Neural cell (in vitro differentiated cells): Measurements from ENCODE around the gene EFCAB6. TPM values are rescaled to one million over a fixed set of nuclear protein-coding genes. Genes with fewer than 3 reads are reported as not detected.

Source experiments
- H2AFZ ChIP-seq: fragments of 200-600, 300-800 bp; sonication (generic), shearing (Covaris generic); 2 replicates; pipeline ENCODE4 v1.6.0; 2014; ENCODE audit warnings: low read depth, mild to moderate bottlenecking, antibody characterized with exemption, low read length, moderate library complexity
- H3F3A ChIP-seq: fragments of 200-600 bp; shearing (Covaris generic); 2 replicates; pipeline ENCODE4 v1.6.1; 2016; ENCODE audit warnings: mild to moderate bottlenecking, moderate library complexity, mixed read lengths, antibody characterized with exemption, low read length; ENCODE audit not compliant: insufficient read depth, poor library complexity, severe bottlenecking
- H3K27ac ChIP-seq: fragments of 200-600, 300-800 bp; sonication (generic), shearing (Covaris generic); 2 replicates; pipeline ENCODE4 v1.5.1; 2014; ENCODE audit warnings: mild to moderate bottlenecking, low read length, moderate library complexity
- H3K27me3 ChIP-seq: fragments of 300-800, 200-600 bp; sonication (generic), shearing (Covaris generic); 2 replicates; pipeline ENCODE4 v1.6.0; 2014; ENCODE audit warnings: mild to moderate bottlenecking, low read depth, low read length, moderate library complexity; ENCODE audit not compliant: insufficient read depth
- H3K36me3 ChIP-seq: fragments of 300-800, 200-600 bp; sonication (generic), shearing (Covaris generic); 2 replicates; pipeline ENCODE4 v1.5.1; 2014; ENCODE audit warnings: mild to moderate bottlenecking, antibody characterized with exemption, low read length, moderate library complexity; ENCODE audit not compliant: insufficient read depth
- H3K4me2 ChIP-seq: fragments of 300-800, 200-600 bp; sonication (generic), shearing (Covaris generic); 2 replicates; pipeline ENCODE4 v1.6.0; 2014; ENCODE audit warnings: mild to moderate bottlenecking, low read length
- H3K4me3 ChIP-seq: fragments of 300-800, 200-600 bp; sonication (generic), shearing (Covaris generic); 2 replicates; pipeline ENCODE4 v1.5.1; 2014; ENCODE audit warnings: mild to moderate bottlenecking, low read length, moderate library complexity
- H3K79me2 ChIP-seq: fragments of 200-600 bp; shearing (Covaris generic); replicated peaks from 2 replicates; pipeline ENCODE4 v1.6.0; 2014; ENCODE audit warnings: mild to moderate bottlenecking, low read length, moderate library complexity; ENCODE audit not compliant: insufficient read depth
- H3K9ac ChIP-seq: fragments of 300-800, 200-600 bp; sonication (generic), shearing (Covaris generic); 2 replicates; pipeline ENCODE4 v1.6.1; 2016; ENCODE audit warnings: mild to moderate bottlenecking, low read length, mixed read lengths
- H3K9me2 ChIP-seq: fragments of 200-600 bp; shearing (Covaris generic); 2 replicates; pipeline ENCODE4 v1.6.1; 2016; ENCODE audit warnings: mild to moderate bottlenecking, low read length, mixed read lengths; ENCODE audit not compliant: insufficient read depth
- H3K9me3 ChIP-seq: fragments of 200-600, 300-800 bp; sonication (generic), shearing (Covaris generic); 2 replicates; pipeline ENCODE4 v1.6.1; 2016; ENCODE audit warnings: mild to moderate bottlenecking, mixed run types, low read length, moderate library complexity, mixed read lengths
- H4K20me1 ChIP-seq: fragments of 200-600 bp; shearing (Covaris generic); 2 replicates; pipeline ENCODE4 v1.6.1; 2016; ENCODE audit warnings: mild to moderate bottlenecking, mixed run types; ENCODE audit not compliant: insufficient read depth
- EP300 ChIP-seq: fragments of 450-650 bp; conservative IDR thresholded peaks from 2 replicates; pipeline ENCODE4 v1.6.1; 2014; ENCODE audit warnings: antibody characterized with exemption, mild to moderate bottlenecking, moderate library complexity; ENCODE audit not compliant: poor library complexity, severe bottlenecking
- EZH2 ChIP-seq: fragments of 200-600, 300-800 bp; shearing (Covaris generic), sonication (generic); IDR thresholded peaks from 2 replicates; pipeline ENCODE4 v1.6.1; 2014; ENCODE audit warnings: antibody characterized with exemption, low read length, borderline replicate concordance, mild to moderate bottlenecking; ENCODE audit not compliant: insufficient read depth, poor library complexity, severe bottlenecking
- MXI1 ChIP-seq: fragments of 450-650 bp; conservative IDR thresholded peaks from 2 replicates; pipeline ENCODE4 v1.6.1; 2014; ENCODE audit warnings: antibody characterized with exemption, mild to moderate bottlenecking; ENCODE audit not compliant: poor library complexity, severe bottlenecking
- POLR2AphosphoS5 ChIP-seq: IDR thresholded peaks from 2 replicates; pipeline ENCODE4 v1.6.1; 2012
- RAD21 ChIP-seq: fragments of 450-650 bp; conservative IDR thresholded peaks from 2 replicates; pipeline ENCODE4 v1.6.1; 2014; ENCODE audit warnings: antibody characterized with exemption, mild to moderate bottlenecking, moderate library complexity
- SMC3 ChIP-seq: fragments of 450-650 bp; conservative IDR thresholded peaks from 2 replicates; pipeline ENCODE4 v1.6.1; 2014; ENCODE audit warnings: antibody characterized with exemption, mild to moderate bottlenecking, moderate library complexity; ENCODE audit not compliant: poor library complexity
- TAF1 ChIP-seq: IDR thresholded peaks from 2 replicates; pipeline ENCODE4 v1.6.1; 2012; ENCODE audit warnings: low read depth
- polyA plus RNA-seq: library from polyadenylated mRNA; depleted of rRNA; stranded (reverse); fragments of >200 nt; gene quantifications from 2 replicates; pipeline ENCODE4 v1.2.3, GENCODE V29; 2014
- TF ChIP-seq, protein P1 (sequence below): fragments of 450-650 bp; IDR thresholded peaks from 2 replicates; pipeline ENCODE4 v1.5.1; 2014; ENCODE audit warnings: antibody characterized with exemption, mild to moderate bottlenecking, moderate library complexity; ENCODE audit not compliant: poor library complexity, severe bottlenecking
- TF ChIP-seq, protein P2 (sequence below): IDR thresholded peaks from 2 replicates; pipeline ENCODE4 v1.6.1; 2012; ENCODE audit warnings: borderline replicate concordance

EFCAB6 gene
- polyA plus RNA-seq, 1 donor from 2014 or later: 1.4 TPM

DNA sequence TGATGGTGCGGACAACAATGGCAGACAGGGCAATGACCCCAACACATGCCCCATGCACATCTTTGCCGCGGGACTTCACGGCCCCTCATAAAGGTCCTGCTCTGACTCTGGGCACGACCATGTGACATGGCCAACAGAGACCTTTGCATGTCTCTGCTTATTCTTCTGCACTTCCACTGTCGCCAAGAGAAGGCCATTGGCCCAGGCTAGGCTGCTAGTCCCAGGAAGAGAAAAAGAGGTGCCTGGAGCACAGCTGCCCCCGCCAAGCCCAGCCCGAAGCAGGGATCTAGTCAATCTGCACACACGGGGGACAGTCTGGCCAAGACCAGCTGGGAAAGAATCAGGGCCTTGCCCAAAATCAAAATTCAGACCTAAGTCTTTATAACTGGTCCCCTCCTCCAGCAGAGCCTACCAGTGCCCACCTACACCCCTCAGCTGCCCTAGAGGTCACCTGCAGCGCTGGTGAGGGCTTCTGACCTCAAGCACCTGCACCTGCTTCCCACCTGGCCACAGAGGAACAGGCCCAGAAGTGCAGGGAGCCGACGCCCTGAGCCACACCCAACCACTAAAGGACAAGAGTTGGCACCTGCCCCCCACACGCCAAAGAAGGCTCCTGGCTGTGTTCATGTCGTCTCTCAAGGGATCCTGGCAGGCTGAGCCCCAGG is 42.1 kb upstream of the EFCAB6 start:
- Histone ChIP-seq H3K27me3 (no peaks in the 10 kb centered on the region), H2AFZ (no peak overlapping the region), H3F3A (no peaks in the 10 kb centered on the region), H4K20me1 (no peaks in the 10 kb centered on the region), H3K9ac (no peak overlapping the region), H3K9me2 (no peaks in the 10 kb centered on the region), H3K4me3 (no peak overlapping the region), H3K27ac (no peak overlapping the region), H3K9me3 (no peaks in the 10 kb centered on the region), H3K79me2 (peaks cover 5% of the 10 kb centered on the region), H3K4me2 (no peak overlapping the region), H3K36me3 (no peaks in the 10 kb centered on the region)
- no peak for TF ChIP-seq SMC3
- TF ChIP-seq, protein P1, sequence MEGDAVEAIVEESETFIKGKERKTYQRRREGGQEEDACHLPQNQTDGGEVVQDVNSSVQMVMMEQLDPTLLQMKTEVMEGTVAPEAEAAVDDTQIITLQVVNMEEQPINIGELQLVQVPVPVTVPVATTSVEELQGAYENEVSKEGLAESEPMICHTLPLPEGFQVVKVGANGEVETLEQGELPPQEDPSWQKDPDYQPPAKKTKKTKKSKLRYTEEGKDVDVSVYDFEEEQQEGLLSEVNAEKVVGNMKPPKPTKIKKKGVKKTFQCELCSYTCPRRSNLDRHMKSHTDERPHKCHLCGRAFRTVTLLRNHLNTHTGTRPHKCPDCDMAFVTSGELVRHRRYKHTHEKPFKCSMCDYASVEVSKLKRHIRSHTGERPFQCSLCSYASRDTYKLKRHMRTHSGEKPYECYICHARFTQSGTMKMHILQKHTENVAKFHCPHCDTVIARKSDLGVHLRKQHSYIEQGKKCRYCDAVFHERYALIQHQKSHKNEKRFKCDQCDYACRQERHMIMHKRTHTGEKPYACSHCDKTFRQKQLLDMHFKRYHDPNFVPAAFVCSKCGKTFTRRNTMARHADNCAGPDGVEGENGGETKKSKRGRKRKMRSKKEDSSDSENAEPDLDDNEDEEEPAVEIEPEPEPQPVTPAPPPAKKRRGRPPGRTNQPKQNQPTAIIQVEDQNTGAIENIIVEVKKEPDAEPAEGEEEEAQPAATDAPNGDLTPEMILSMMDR: no peak
- no peak for TF ChIP-seq RAD21
- no peak for TF ChIP-seq TAF1

DNA sequence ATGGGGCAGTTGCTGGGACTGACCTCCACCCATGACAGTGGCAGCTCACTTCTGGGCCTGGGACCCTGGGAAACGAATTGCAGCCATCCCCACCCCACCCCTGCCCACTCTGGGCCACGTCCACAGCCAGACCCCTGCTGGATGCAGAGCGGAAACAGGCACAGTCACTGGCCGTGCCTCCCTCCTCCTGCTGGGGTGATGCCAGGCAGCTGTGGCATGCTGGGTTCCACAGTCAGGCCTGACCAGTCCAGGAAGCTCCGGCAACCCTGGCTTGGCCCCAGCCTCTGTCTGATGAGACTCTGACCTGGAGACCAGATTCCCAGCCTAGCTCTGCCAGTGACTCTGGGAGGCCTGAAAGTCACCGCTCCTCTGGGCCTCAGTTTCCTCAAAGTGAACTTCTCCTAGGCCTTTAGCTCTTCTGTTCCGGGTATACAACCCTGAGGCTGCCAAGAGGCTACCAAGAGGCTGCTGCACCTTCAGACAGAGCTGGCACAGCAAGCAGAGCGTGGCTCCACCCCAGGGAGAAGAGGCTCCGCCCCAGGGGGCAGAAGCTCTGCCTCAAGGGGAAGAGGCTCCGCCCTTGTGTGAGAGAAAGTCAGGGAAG is 41.3 kb upstream of the EFCAB6 start:
- Histone ChIP-seq H3K9ac (no peak overlapping the region), H3K79me2 (peaks cover 5% of the 10 kb centered on the region), H3K9me2 (no peaks in the 10 kb centered on the region), H3K36me3 (no peaks in the 10 kb centered on the region), H3K4me2 (no peak overlapping the region), H3K27ac (no peak overlapping the region), H3K9me3 (no peaks in the 10 kb centered on the region), H2AFZ (no peak overlapping the region), H3K4me3 (no peak overlapping the region), H3F3A (no peaks in the 10 kb centered on the region), H4K20me1 (no peaks in the 10 kb centered on the region), H3K27me3 (no peaks in the 10 kb centered on the region)
- TF ChIP-seq RAD21 (no peak), SMC3 (no peak), POLR2AphosphoS5 (no peak), MXI1 (no peak), EZH2 (no peak), TAF1 (no peak), EP300 (no peak)
- TF ChIP-seq, protein P1: no peak
- TF ChIP-seq, protein P2, sequence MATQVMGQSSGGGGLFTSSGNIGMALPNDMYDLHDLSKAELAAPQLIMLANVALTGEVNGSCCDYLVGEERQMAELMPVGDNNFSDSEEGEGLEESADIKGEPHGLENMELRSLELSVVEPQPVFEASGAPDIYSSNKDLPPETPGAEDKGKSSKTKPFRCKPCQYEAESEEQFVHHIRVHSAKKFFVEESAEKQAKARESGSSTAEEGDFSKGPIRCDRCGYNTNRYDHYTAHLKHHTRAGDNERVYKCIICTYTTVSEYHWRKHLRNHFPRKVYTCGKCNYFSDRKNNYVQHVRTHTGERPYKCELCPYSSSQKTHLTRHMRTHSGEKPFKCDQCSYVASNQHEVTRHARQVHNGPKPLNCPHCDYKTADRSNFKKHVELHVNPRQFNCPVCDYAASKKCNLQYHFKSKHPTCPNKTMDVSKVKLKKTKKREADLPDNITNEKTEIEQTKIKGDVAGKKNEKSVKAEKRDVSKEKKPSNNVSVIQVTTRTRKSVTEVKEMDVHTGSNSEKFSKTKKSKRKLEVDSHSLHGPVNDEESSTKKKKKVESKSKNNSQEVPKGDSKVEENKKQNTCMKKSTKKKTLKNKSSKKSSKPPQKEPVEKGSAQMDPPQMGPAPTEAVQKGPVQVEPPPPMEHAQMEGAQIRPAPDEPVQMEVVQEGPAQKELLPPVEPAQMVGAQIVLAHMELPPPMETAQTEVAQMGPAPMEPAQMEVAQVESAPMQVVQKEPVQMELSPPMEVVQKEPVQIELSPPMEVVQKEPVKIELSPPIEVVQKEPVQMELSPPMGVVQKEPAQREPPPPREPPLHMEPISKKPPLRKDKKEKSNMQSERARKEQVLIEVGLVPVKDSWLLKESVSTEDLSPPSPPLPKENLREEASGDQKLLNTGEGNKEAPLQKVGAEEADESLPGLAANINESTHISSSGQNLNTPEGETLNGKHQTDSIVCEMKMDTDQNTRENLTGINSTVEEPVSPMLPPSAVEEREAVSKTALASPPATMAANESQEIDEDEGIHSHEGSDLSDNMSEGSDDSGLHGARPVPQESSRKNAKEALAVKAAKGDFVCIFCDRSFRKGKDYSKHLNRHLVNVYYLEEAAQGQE: no peak
